K562 (cell line): Measurements from ENCODE around the gene PRSS21. TPM values are rescaled to one million over a fixed set of nuclear protein-coding genes. Genes with fewer than 3 reads are reported as not detected.

ENCODE experiments used
- AFF1 ChIP-seq, 2 experiments: fragments of 450-650 bp; IDR thresholded peaks; 2 replicates each; pipeline ENCODE4 v1.6.1; 2018; ENCODE audit warnings: mild to moderate bottlenecking in 2 of 2, low read depth in 1 of 2; ENCODE audit not compliant: partially characterized antibody in 2 of 2
- CREBBP ChIP-seq: IDR thresholded peaks from one replicate; pipeline ENCODE4 v1.6.1; 2012; ENCODE audit warnings: low read depth, mild to moderate bottlenecking, control low read depth, inconsistent platforms, low read length
- DMBX1 ChIP-seq: fragments of 250-450 bp; sonication (Bioruptor Pico); IDR thresholded peaks from 2 replicates; pipeline ENCODE4 v1.8.0; 2022; ENCODE audit warnings: inconsistent platforms, mild to moderate bottlenecking, moderate library complexity, borderline replicate concordance
- EP300 ChIP-seq: IDR thresholded peaks from 2 replicates; pipeline ENCODE4 v1.6.1; 2012; ENCODE audit warnings: low read length, improper control_type of control experiment
- GTF2E2 ChIP-seq: fragments of 200-800 bp; sonication (Bioruptor generic); IDR thresholded peaks from 2 replicates; pipeline ENCODE4 v1.6.1; 2016; ENCODE audit warnings: missing genetic modification characterization, missing compliant biosample characterization
- NCOA6 ChIP-seq: fragments of 450-650 bp; IDR thresholded peaks from 2 replicates; pipeline ENCODE4 v1.6.1; 2017; ENCODE audit warnings: mild to moderate bottlenecking
- RUNX1 ChIP-seq: sonication (generic); IDR thresholded peaks from 2 replicates; pipeline ENCODE4 v1.6.1; 2016; ENCODE audit warnings: antibody characterized with exemption, low read depth
- SRSF9 ChIP-seq: fragments of 200-400 bp; formaldehyde crosslinking; IDR thresholded peaks from 2 replicates; pipeline ENCODE4 v1.6.1; 2017; ENCODE audit warnings: low read depth, low read length, borderline replicate concordance
- TRIM25 ChIP-seq: fragments of 450-650 bp; IDR thresholded peaks from 2 replicates; pipeline ENCODE4 v1.7.0; 2016; ENCODE audit warnings: borderline replicate concordance
- ZNF143 ChIP-seq: sonication (generic); formaldehyde crosslinking; IDR thresholded peaks from 2 replicates; pipeline ENCODE4 v1.9.0; 2022; ENCODE audit warnings: mild to moderate bottlenecking, missing genetic modification reagents
- ZNF23 ChIP-seq: fragments of 250-450 bp; sonication (Bioruptor Pico); IDR thresholded peaks from 2 replicates; pipeline ENCODE4 v1.4.0; 2020; ENCODE audit warnings: mild to moderate bottlenecking
- ZNF232 ChIP-seq: sonication (generic); formaldehyde crosslinking; IDR thresholded peaks from 2 replicates; pipeline ENCODE4 v1.8.0; 2022; ENCODE audit warnings: mild to moderate bottlenecking, missing genetic modification reagents
- ZNF407 ChIP-seq: fragments of 450-650 bp; IDR thresholded peaks from 2 replicates; pipeline ENCODE4 v1.6.1; 2016; ENCODE audit warnings: low read depth
- ZNF586 ChIP-seq: fragments of 450-650 bp; formaldehyde crosslinking; conservative IDR thresholded peaks from 2 replicates; pipeline ENCODE4 v1.4.0; 2020; ENCODE audit warnings: mild to moderate bottlenecking, moderate library complexity
- polyA plus RNA-seq, 8 experiments: library from polyadenylated mRNA; depleted of rRNA in 4 of 8; stranded (reverse) in 5 of 8; unstranded in 3 of 8; fragments of >200 nt; fragmentation: Nextera tagmentation in 2 of 8; fragmentation: Illumina TruSeq in 1 of 8; extraction: Ambion mirVana in 2 of 8; extraction: Trizol in 1 of 8; gene quantifications; 2 replicates each; pipeline versions ENCODE4 v1.2.1 to v1.2.3, GENCODE V29; 2011 to 2014; ENCODE audit warnings: inconsistent platforms in 1 of 8, missing spikeins in 1 of 8
- total RNA-seq, 7 experiments: library from RNA; depleted of rRNA in 6 of 7; stranded (reverse); fragments of >200 nt in 6 of 7; fragmentation: Illumina TruSeq in 2 of 7; extraction: Trizol in 2 of 7; gene quantifications; 2 replicates each; pipeline versions ENCODE4 v1.2.1 to v1.2.3, GENCODE V29; 2011 to 2021; ENCODE audit warnings: low replicate concordance in 1 of 7

Gene PRSS21
- total and polyA plus RNA-seq, 9 of the 15 experiments (the other 6 are each of a cell fraction or from before 2014, with no cell fraction given), result 12.1 to 121 (median 61.3) TPM

- peak; percentile 83 for TF ChIP-seq ZNF143
- TF ChIP-seq ZNF232 (CRISPR knock-in tag), result no peak
- peak; percentile 95 for TF ChIP-seq GTF2E2
- no peak for TF ChIP-seq RUNX1
- no peak for TF ChIP-seq CREBBP
- TF ChIP-seq ZNF407, result no peak
- no peak; the same call in 1 of the 2 replicates for TF ChIP-seq EP300
- TF ChIP-seq SRSF9, result no peak
- no peak for TF ChIP-seq ZNF23 (CRISPR knock-in tag)
- no peak for TF ChIP-seq TRIM25
- TF ChIP-seq NCOA6, result no peak
- peak in 1 of 2 experiments; percentile 87 for TF ChIP-seq AFF1 (IDR thresholded peaks at IDR 0.05; ENCODE audit: low read depth in 1 of 2, partially characterized antibody in 2 of 2)
- TF ChIP-seq DMBX1 (CRISPR knock-in tag), result peak; percentile 95
- no peak for TF ChIP-seq ZNF586 (CRISPR knock-in tag)
These were observed 51.2 kb downstream of the PRSS21 start (continued) for GRCh38 chr16:2867987-2868789.
